Measurements from ENCODE around the gene GABPA. TPM values are rescaled to one million over a fixed set of nuclear protein-coding genes. Genes with fewer than 3 reads are reported as not detected.
"Not testable (repeated sequence)": the region's sequence is repeated elsewhere in the genome, so short reads cannot be mapped to it uniquely, and the experiment has no call there.

The GABPA gene
- polyA plus RNA-seq, 3 donors, result 7.1 to 20.1 (median 12.9) TPM

- no peaks in the 10 kb centered on the region for H3K27me3 ChIP-seq (ENCODE audit: control insufficient read depth in 2 of 2, insufficient read depth in 2 of 2, low read length in 2 of 2)
- no peak for TF ChIP-seq CTCF (IDR thresholded peaks at IDR 0.05)
- Mint-ChIP-seq H3K4me3 (no peak overlapping the region), H3K36me3 (no peaks in the 10 kb centered on the region), H3K27me3 (ENCODE audit: low read depth in 3 of 3) (no peaks in the 10 kb centered on the region), H3K4me1 (peaks cover 12% of the 10 kb centered on the region), H3K9me3 (peaks cover 6 to 13% (median 8%) of the 10 kb centered on the region in 7 donors), H3K27ac (no peak overlapping the region)
- DNase-seq, result no peak
- intact Hi-C loops (cut with micrococcal nuclease), result no loop called here
- H3K4me2 ChIP-seq (replicated peaks; ENCODE audit: extremely low read depth, low read length, poor library complexity, severe bottlenecking), result no peak overlapping the region
- peaks cover 0 to 17% of the 10 kb centered on the region in 2 donors for H3K9me3 ChIP-seq (replicated peaks in 1 of 2; ENCODE audit: control insufficient read depth in 1 of 2, insufficient read depth in 1 of 2, low read length in 2 of 2)
- H3K36me3 ChIP-seq (replicated peaks in 1 of 2; ENCODE audit: control insufficient read depth in 1 of 2, insufficient read depth in 2 of 2, low read length in 2 of 2), result no peaks in the 10 kb centered on the region
- no CpG with 5 or more reads among the region's 4 CpGs for WGBS (ENCODE audit: insufficient coverage)
- H3K27ac ChIP-seq (ENCODE audit: low read depth in 1 of 2, low read length in 2 of 2), result no peak overlapping the region
- H3K9ac ChIP-seq (ENCODE audit: insufficient read depth, low read length, poor library complexity, severe bottlenecking), result no peak overlapping the region
- peaks cover 9 to 15% of the 10 kb centered on the region in 2 donors for H3K4me1 ChIP-seq (ENCODE audit: control insufficient read depth in 1 of 2, insufficient read depth in 2 of 2, low read length in 2 of 2)
- H3K79me2 ChIP-seq (ENCODE audit: insufficient read depth, low read length), result no peaks in the 10 kb centered on the region
- H4K20me1 ChIP-seq (ENCODE audit: insufficient read depth, low read length), result no peaks in the 10 kb centered on the region
- no peak overlapping the region for H3K4me3 ChIP-seq (replicated peaks in 1 of 3; ENCODE audit: low read depth in 2 of 3, low read length in 3 of 3)
- no peak overlapping the region for H2AFZ ChIP-seq (ENCODE audit: insufficient read depth, low read depth, low read length, poor library complexity, severe bottlenecking)
These were observed 41.7 kb downstream of the GABPA start for GRCh38 chr21:25776440-25776839.

- not testable (repeated sequence) for H4K20me1 ChIP-seq (ENCODE audit: insufficient read depth, low read length)
- WGBS (ENCODE audit: insufficient coverage), result 96% methylated on average over 43 of the region's 52 CpGs
These were observed 43.5 kb downstream of the GABPA start for GRCh38 chr21:25778126-25778875.

More at GRCh38 chr21:25778126-25778875, 43.5 kb downstream of the GABPA start:
- H3K4me1 Mint-ChIP-seq; H3K36me3 Mint-ChIP-seq; DNase-seq; H3K27ac ChIP-seq (ENCODE audit: low read depth in 1 of 2, low read length in 2 of 2); H3K79me2 ChIP-seq (ENCODE audit: insufficient read depth, low read length); H3K27me3 ChIP-seq (ENCODE audit: control insufficient read depth in 2 of 2, insufficient read depth in 2 of 2, low read length in 2 of 2); H2AFZ ChIP-seq (ENCODE audit: insufficient read depth, low read depth, low read length, poor library complexity, severe bottlenecking); H3K4me2 ChIP-seq (replicated peaks; ENCODE audit: extremely low read depth, low read length, poor library complexity, severe bottlenecking); H3K27ac Mint-ChIP-seq; intact Hi-C loops (cut with micrococcal nuclease); H3K27me3 Mint-ChIP-seq (ENCODE audit: low read depth in 3 of 3); H3K4me1 ChIP-seq (ENCODE audit: control insufficient read depth in 1 of 2, insufficient read depth in 2 of 2, low read length in 2 of 2); H3K36me3 ChIP-seq (replicated peaks in 1 of 2; ENCODE audit: control insufficient read depth in 1 of 2, insufficient read depth in 2 of 2, low read length in 2 of 2); H3K4me3 ChIP-seq (replicated peaks in 1 of 3; ENCODE audit: low read depth in 2 of 3, low read length in 3 of 3); H3K9ac ChIP-seq (ENCODE audit: insufficient read depth, low read length, poor library complexity, severe bottlenecking); H3K4me3 Mint-ChIP-seq: not testable (repeated sequence)
- peaks cover 6 to 13% (median 8%) of the 10 kb centered on the region in 7 donors for H3K9me3 Mint-ChIP-seq
- peaks cover 0 to 17% of the 10 kb centered on the region in 2 donors for H3K9me3 ChIP-seq (replicated peaks in 1 of 2; ENCODE audit: control insufficient read depth in 1 of 2, insufficient read depth in 1 of 2, low read length in 2 of 2)

All from CD14-positive monocyte (primary cell).